ENCODE results near the gene SPPL2C.

Gene SPPL2C

GRCh38 chr17:45824901-45825492, 19.7 kb upstream of the SPPL2C start:
- Histone ChIP-seq H3K4me2 (no peak overlapping the region), H3K9ac (no peak overlapping the region), H4K20me1 (ENCODE audit: insufficient read depth) (no peaks in the 10 kb centered on the region), H2AFZ (ENCODE audit: low read depth) (no peak overlapping the region), H3K27me3 (ENCODE audit: insufficient read depth, low read depth) (peaks cover 89% of the 10 kb centered on the region), H3K4me1 (ENCODE audit: low read depth, poor library complexity, severe bottlenecking) (no peaks in the 10 kb centered on the region), H3K27ac (no peak overlapping the region), H3K36me3 (ENCODE audit: insufficient read depth) (no peaks in the 10 kb centered on the region), H3K79me2 (ENCODE audit: insufficient read depth, low read depth) (no peaks in the 10 kb centered on the region), H3K4me3 (IDR thresholded peaks at IDR 0.05; ENCODE audit: insufficient read depth, low read depth, low read length) (no peak overlapping the region)
- no peak for TF ChIP-seq CTCF (conservative IDR thresholded peaks at IDR 0.05; ENCODE audit: low read depth, low read length)

- Histone ChIP-seq H3K36me3 (ENCODE audit: insufficient read depth) (no peaks in the 10 kb centered on the region), H3K4me3 (IDR thresholded peaks at IDR 0.05; ENCODE audit: insufficient read depth, low read depth, low read length) (no peak overlapping the region), H4K20me1 (ENCODE audit: insufficient read depth) (no peaks in the 10 kb centered on the region), H2AFZ (ENCODE audit: low read depth) (no peak overlapping the region), H3K4me1 (ENCODE audit: low read depth, poor library complexity, severe bottlenecking) (no peaks in the 10 kb centered on the region), H3K27me3 (ENCODE audit: insufficient read depth, low read depth) (peaks cover 87% of the 10 kb centered on the region), H3K79me2 (ENCODE audit: insufficient read depth, low read depth) (no peaks in the 10 kb centered on the region), H3K27ac (no peak overlapping the region), H3K4me2 (no peak overlapping the region), H3K9ac (no peak overlapping the region)
- TF ChIP-seq CTCF (conservative IDR thresholded peaks at IDR 0.05; ENCODE audit: low read depth, low read length) = no peak
These were observed 18.9 kb upstream of the SPPL2C start for GRCh38 chr17:45825792-45826191.

- H3K4me3 ChIP-seq (IDR thresholded peaks at IDR 0.05; ENCODE audit: insufficient read depth, low read depth, low read length) = no peak overlapping the region
- H2AFZ ChIP-seq (ENCODE audit: low read depth) = no peak overlapping the region
- peaks cover 82% of the 10 kb centered on the region for H3K27me3 ChIP-seq (ENCODE audit: insufficient read depth, low read depth)
- no peak overlapping the region for H3K4me2 ChIP-seq
- H3K79me2 ChIP-seq (ENCODE audit: insufficient read depth, low read depth) = no peaks in the 10 kb centered on the region
- no peaks in the 10 kb centered on the region for H3K36me3 ChIP-seq (ENCODE audit: insufficient read depth)
- no peak for TF ChIP-seq CTCF (conservative IDR thresholded peaks at IDR 0.05; ENCODE audit: low read depth, low read length)
- H3K9ac ChIP-seq = no peak overlapping the region
- H3K4me1 ChIP-seq (ENCODE audit: low read depth, poor library complexity, severe bottlenecking) = no peaks in the 10 kb centered on the region
- no peak overlapping the region for H3K27ac ChIP-seq
- H4K20me1 ChIP-seq (ENCODE audit: insufficient read depth) = no peaks in the 10 kb centered on the region
These were observed 17.6 kb upstream of the SPPL2C start for GRCh38 chr17:45826919-45827588.

- Histone ChIP-seq H3K4me3 (IDR thresholded peaks at IDR 0.05; ENCODE audit: insufficient read depth, low read depth, low read length) (no peak overlapping the region), H3K4me1 (ENCODE audit: low read depth, poor library complexity, severe bottlenecking) (no peaks in the 10 kb centered on the region), H3K36me3 (ENCODE audit: insufficient read depth) (no peaks in the 10 kb centered on the region), H4K20me1 (ENCODE audit: insufficient read depth) (no peaks in the 10 kb centered on the region), H3K4me2 (no peak overlapping the region), H2AFZ (ENCODE audit: low read depth) (no peak overlapping the region), H3K27ac (no peak overlapping the region), H3K79me2 (ENCODE audit: insufficient read depth, low read depth) (no peaks in the 10 kb centered on the region), H3K27me3 (ENCODE audit: insufficient read depth, low read depth) (peaks cover 72% of the 10 kb centered on the region), H3K9ac (no peak overlapping the region)
- TF ChIP-seq CTCF (conservative IDR thresholded peaks at IDR 0.05; ENCODE audit: low read depth, low read length) = no peak
These were observed 16.5 kb upstream of the SPPL2C start for GRCh38 chr17:45828171-45828570.

Measured in KMS-11 (cell line).